ENCODE results near the gene SEC24B.
"Not testable (repeated sequence)": the region's sequence is repeated elsewhere in the genome, so short reads cannot be mapped to it uniquely, and the experiment has no call there.

The SEC24B gene

DNA sequence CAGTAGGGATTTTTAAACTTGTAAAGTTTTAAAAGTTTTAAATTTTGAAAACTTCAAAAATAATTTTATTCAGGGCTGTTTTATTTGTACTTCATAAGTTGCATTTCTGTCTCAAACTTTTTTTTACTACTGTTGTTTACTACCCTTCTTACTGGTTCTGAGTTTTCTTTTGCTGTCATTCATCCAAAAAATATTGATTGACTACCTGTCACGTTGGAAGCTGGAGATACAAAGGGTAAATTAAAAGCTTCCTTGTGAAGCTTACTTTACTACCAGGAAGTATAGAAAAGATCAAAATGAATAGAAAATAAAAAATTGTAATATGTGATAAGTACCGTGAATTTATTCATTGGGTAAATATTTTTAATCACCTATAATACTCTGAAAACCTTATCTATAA, 77.1 kb downstream of the SEC24B start:
- H2AFZ ChIP-seq (ENCODE audit: insufficient read depth, low read length, poor library complexity): no peak overlapping the region
- H3K79me2 ChIP-seq (ENCODE audit: control insufficient read depth, insufficient read depth, low read length, poor library complexity): no peaks in the 10 kb centered on the region
- H3K36me3 ChIP-seq (ENCODE audit: control insufficient read depth in 1 of 2, insufficient read depth in 2 of 2, low read length in 2 of 2): peaks cover 16 to 21% of the 10 kb centered on the region in 2 experiments
- H3K18ac ChIP-seq (ENCODE audit: low read length): no peak overlapping the region
- no peak overlapping the region for H2BK5ac ChIP-seq (ENCODE audit: low read depth, low read length, poor library complexity)
- DNase-seq: no peak
- no peak overlapping the region for H3K23ac ChIP-seq (ENCODE audit: low read length)
- no peaks in the 10 kb centered on the region for H3K9me3 ChIP-seq (ENCODE audit: insufficient read depth, low read depth, low read length)
- no peak overlapping the region for H4K91ac ChIP-seq (ENCODE audit: low read depth, low read length)
- H3K4ac ChIP-seq (ENCODE audit: low read depth, low read length): no peak overlapping the region
- no peaks in the 10 kb centered on the region for H3K4me1 ChIP-seq (ENCODE audit: control insufficient read depth in 1 of 2, insufficient read depth in 2 of 2, low read length in 2 of 2)
- H2BK12ac ChIP-seq (ENCODE audit: low read length): no peak overlapping the region
- no peak overlapping the region for H4K8ac ChIP-seq (ENCODE audit: low read depth, low read length)
- H4K12ac ChIP-seq (ENCODE audit: low read depth, low read length): no peak overlapping the region
- H3K14ac ChIP-seq (ENCODE audit: low read length): no peak overlapping the region
- no peaks in the 10 kb centered on the region for H3K79me1 ChIP-seq (ENCODE audit: low read length)
- WGBS (ENCODE audit: extremely low coverage, insufficient coverage, insufficient read length): no CpG with 5 or more reads among the region's 2 CpGs
- H3K27me3 ChIP-seq (ENCODE audit: insufficient read depth, low read length): no peaks in the 10 kb centered on the region
- no peak overlapping the region for H3K9ac ChIP-seq (ENCODE audit: low read length)
- no peak overlapping the region for H2BK120ac ChIP-seq (ENCODE audit: insufficient read depth, low read length, poor library complexity)
- no peak overlapping the region for H3K4me2 ChIP-seq (ENCODE audit: low read length)
- H3K4me3 ChIP-seq (ENCODE audit: low read depth, low read length): no peak overlapping the region
- no peak overlapping the region for H2AK5ac ChIP-seq (ENCODE audit: low read length)
- no peak overlapping the region for H3K27ac ChIP-seq (ENCODE audit: low read depth, low read length)

GRCh38 chr4:109511414-109511813, 77.8 kb downstream of the SEC24B start:
- H3K79me1 ChIP-seq (ENCODE audit: low read length): no peaks in the 10 kb centered on the region
- DNase-seq: peak in 1 of 2 donors; percentile 21
- H2BK5ac ChIP-seq (ENCODE audit: low read depth, low read length, poor library complexity): no peak overlapping the region

GRCh38 chr4:109513368-109513767, 79.8 kb downstream of the SEC24B start:
- H3K9ac ChIP-seq (ENCODE audit: low read length); H2AFZ ChIP-seq (ENCODE audit: insufficient read depth, low read length, poor library complexity); H3K9me3 ChIP-seq (ENCODE audit: insufficient read depth, low read depth, low read length); DNase-seq; H3K79me1 ChIP-seq (ENCODE audit: low read length); H4K12ac ChIP-seq (ENCODE audit: low read depth, low read length); H2BK120ac ChIP-seq (ENCODE audit: insufficient read depth, low read length, poor library complexity); H2AK5ac ChIP-seq (ENCODE audit: low read length); H2BK5ac ChIP-seq (ENCODE audit: low read depth, low read length, poor library complexity); H3K4me1 ChIP-seq (ENCODE audit: control insufficient read depth in 1 of 2, insufficient read depth in 2 of 2, low read length in 2 of 2); H4K8ac ChIP-seq (ENCODE audit: low read depth, low read length); H4K91ac ChIP-seq (ENCODE audit: low read depth, low read length); H2BK12ac ChIP-seq (ENCODE audit: low read length); H3K27me3 ChIP-seq (ENCODE audit: insufficient read depth, low read length); H3K18ac ChIP-seq (ENCODE audit: low read length); H3K4me3 ChIP-seq (ENCODE audit: low read depth, low read length); H3K27ac ChIP-seq (ENCODE audit: low read depth, low read length); H3K23ac ChIP-seq (ENCODE audit: low read length); H3K4ac ChIP-seq (ENCODE audit: low read depth, low read length); H3K79me2 ChIP-seq (ENCODE audit: control insufficient read depth, insufficient read depth, low read length, poor library complexity); H3K4me2 ChIP-seq (ENCODE audit: low read length); H3K14ac ChIP-seq (ENCODE audit: low read length): not testable (repeated sequence)
- WGBS (ENCODE audit: extremely low coverage, insufficient coverage, insufficient read length): no CpG with 5 or more reads among the region's 12 CpGs
- H3K36me3 ChIP-seq (ENCODE audit: control insufficient read depth in 1 of 2, insufficient read depth in 2 of 2, low read length in 2 of 2): peaks cover 15% of the 10 kb centered on the region in 2 experiments

More at GRCh38 chr4:109511414-109511813, 77.8 kb downstream of the SEC24B start:
- no peak overlapping the region for H2AFZ ChIP-seq (ENCODE audit: insufficient read depth, low read length, poor library complexity)
- H3K36me3 ChIP-seq (ENCODE audit: control insufficient read depth in 1 of 2, insufficient read depth in 2 of 2, low read length in 2 of 2): peaks cover 16 to 21% of the 10 kb centered on the region in 2 experiments
- H2BK120ac ChIP-seq (ENCODE audit: insufficient read depth, low read length, poor library complexity): no peak overlapping the region
- H3K9ac ChIP-seq (ENCODE audit: low read length): no peak overlapping the region
- no peak overlapping the region for H3K14ac ChIP-seq (ENCODE audit: low read length)
- H3K9me3 ChIP-seq (ENCODE audit: insufficient read depth, low read depth, low read length): no peaks in the 10 kb centered on the region
- no CpG with 5 or more reads among the region's 2 CpGs for WGBS (ENCODE audit: extremely low coverage, insufficient coverage, insufficient read length)
- H4K91ac ChIP-seq (ENCODE audit: low read depth, low read length): no peak overlapping the region
- no peak overlapping the region for H3K27ac ChIP-seq (ENCODE audit: low read depth, low read length)
- no peak overlapping the region for H3K4ac ChIP-seq (ENCODE audit: low read depth, low read length)
- no peak overlapping the region for H3K23ac ChIP-seq (ENCODE audit: low read length)
- no peak overlapping the region for H3K18ac ChIP-seq (ENCODE audit: low read length)
- no peaks in the 10 kb centered on the region for H3K79me2 ChIP-seq (ENCODE audit: control insufficient read depth, insufficient read depth, low read length, poor library complexity)
- no peak overlapping the region for H4K8ac ChIP-seq (ENCODE audit: low read depth, low read length)
- no peak overlapping the region for H2BK12ac ChIP-seq (ENCODE audit: low read length)
- H3K4me3 ChIP-seq (ENCODE audit: low read depth, low read length): no peak overlapping the region
- H3K27me3 ChIP-seq (ENCODE audit: insufficient read depth, low read length): no peaks in the 10 kb centered on the region
- H3K4me2 ChIP-seq (ENCODE audit: low read length): no peak overlapping the region
- no peak overlapping the region for H4K12ac ChIP-seq (ENCODE audit: low read depth, low read length)
- no peak overlapping the region for H2AK5ac ChIP-seq (ENCODE audit: low read length)
- H3K4me1 ChIP-seq (ENCODE audit: control insufficient read depth in 1 of 2, insufficient read depth in 2 of 2, low read length in 2 of 2): no peaks in the 10 kb centered on the region

DNA sequence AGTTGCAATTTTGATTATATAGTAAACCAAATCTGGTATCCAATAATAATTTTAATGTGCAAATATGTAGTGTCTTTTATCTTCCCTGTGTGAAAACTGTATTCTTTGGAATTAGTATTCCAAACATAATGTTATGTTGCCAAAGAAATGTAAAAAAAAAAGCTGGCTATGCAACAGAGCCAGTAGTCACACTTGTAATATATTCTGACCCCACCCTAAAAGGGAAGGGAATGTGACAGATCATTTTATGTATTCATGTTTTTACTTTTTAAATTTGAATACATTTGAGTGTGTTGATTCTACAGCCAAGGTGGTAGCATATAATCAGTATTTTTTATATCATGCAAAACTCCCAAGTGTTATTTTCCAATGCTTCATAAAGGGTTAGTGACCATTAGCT, 98.6 kb downstream of the SEC24B start:
- H3K4ac ChIP-seq (ENCODE audit: low read depth, low read length): no peak overlapping the region
- no peaks in the 10 kb centered on the region for H3K27me3 ChIP-seq (ENCODE audit: insufficient read depth, low read length)
- H2BK120ac ChIP-seq (ENCODE audit: insufficient read depth, low read length, poor library complexity): no peak overlapping the region
- no peak overlapping the region for H3K18ac ChIP-seq (ENCODE audit: low read length)
- no peak overlapping the region for H3K9ac ChIP-seq (ENCODE audit: low read length)
- H3K79me1 ChIP-seq (ENCODE audit: low read length): no peaks in the 10 kb centered on the region
- no peak overlapping the region for H3K14ac ChIP-seq (ENCODE audit: low read length)
- H2AFZ ChIP-seq (ENCODE audit: insufficient read depth, low read length, poor library complexity): no peak overlapping the region
- H2AK5ac ChIP-seq (ENCODE audit: low read length): no peak overlapping the region
- H3K4me2 ChIP-seq (ENCODE audit: low read length): no peak overlapping the region
- no peak overlapping the region for H4K91ac ChIP-seq (ENCODE audit: low read depth, low read length)
- H3K9me3 ChIP-seq (ENCODE audit: insufficient read depth, low read depth, low read length): no peaks in the 10 kb centered on the region
- DNase-seq: no peak
- no peak overlapping the region for H4K12ac ChIP-seq (ENCODE audit: low read depth, low read length)
- H4K8ac ChIP-seq (ENCODE audit: low read depth, low read length): no peak overlapping the region
- no peak overlapping the region for H3K27ac ChIP-seq (ENCODE audit: low read depth, low read length)
- H3K23ac ChIP-seq (ENCODE audit: low read length): no peak overlapping the region
- no peaks in the 10 kb centered on the region for H3K79me2 ChIP-seq (ENCODE audit: control insufficient read depth, insufficient read depth, low read length, poor library complexity)
- peaks cover 37 to 38% of the 10 kb centered on the region in 2 experiments for H3K36me3 ChIP-seq (ENCODE audit: control insufficient read depth in 1 of 2, insufficient read depth in 2 of 2, low read length in 2 of 2)
- no peak overlapping the region for H3K4me3 ChIP-seq (ENCODE audit: low read depth, low read length)
- no peaks in the 10 kb centered on the region for H3K4me1 ChIP-seq (ENCODE audit: control insufficient read depth in 1 of 2, insufficient read depth in 2 of 2, low read length in 2 of 2)
- no peak overlapping the region for H2BK5ac ChIP-seq (ENCODE audit: low read depth, low read length, poor library complexity)
- H2BK12ac ChIP-seq (ENCODE audit: low read length): no peak overlapping the region

Data from trophoblast cell (in vitro differentiated cells and primary cell).